ENCODE data around the gene PAWR. TPM values are rescaled to one million over a fixed set of nuclear protein-coding genes. Genes with fewer than 3 reads are reported as not detected.

The PAWR gene
- total and polyA plus RNA-seq, 2 of the 13 experiments (the other 11 are each of a cell fraction or from before 2014, with no cell fraction given) = 29.1 to 36.1 TPM

GRCh38 chr12:79659961-79660431 lies 30.8 kb downstream of the PAWR start (continued):
- no peak for TF ChIP-seq IRX3 (CRISPR knock-in tag; IDR thresholded peaks at IDR 0.05; ENCODE audit: borderline replicate concordance, low read depth)
- no peak for TF ChIP-seq ZFP90 (CRISPR knock-in tag; IDR thresholded peaks at IDR 0.05; ENCODE audit: borderline replicate concordance)
- TF ChIP-seq ARHGAP35 (CRISPR knock-in tag; IDR thresholded peaks at IDR 0.05; ENCODE audit: borderline replicate concordance) = no peak
- no peak for TF ChIP-seq ZNF335 (CRISPR knock-in tag; IDR thresholded peaks at IDR 0.05)
- no peak for TF ChIP-seq MED13 (CRISPR knock-in tag; IDR thresholded peaks at IDR 0.05)
- no peak for TF ChIP-seq TOPORS (CRISPR knock-in tag; IDR thresholded peaks at IDR 0.05)
- no peak for TF ChIP-seq DBP (CRISPR knock-in tag; IDR thresholded peaks at IDR 0.05; ENCODE audit: not compliant biosample characterization)

- H3K27ac ChIP-seq (ENCODE audit: extremely low read length, insufficient read depth, low read length) = no peak overlapping the region
- H4K20me1 ChIP-seq (ENCODE audit: insufficient read depth, low read length) = peaks cover 49% of the 10 kb centered on the region
- no TSS peak for BruUV-seq (replicated peaks)
- no peak for FAIRE-seq
- H3K27me3 ChIP-seq (ENCODE audit: control insufficient read depth in 1 of 2, insufficient read depth in 2 of 2, low read length in 2 of 2) = no peaks in the 10 kb centered on the region
- H3K9ac ChIP-seq (ENCODE audit: insufficient read depth, low read depth, low read length) = no peak overlapping the region
- H3K36me3 ChIP-seq (replicated peaks in 1 of 2; ENCODE audit: control insufficient read depth in 1 of 2, insufficient read depth in 2 of 2, low read length in 2 of 2) = peaks cover 1 to 16% of the 10 kb centered on the region in 2 experiments; a peak in 4 of 5 replicates
- TF ChIP-seq ARNTL (CRISPR knock-in tag; IDR thresholded peaks at IDR 0.05) (no peak), TAF1 (CRISPR knock-in tag; IDR thresholded peaks at IDR 0.05) (no peak), ZNF556 (CRISPR knock-in tag; IDR thresholded peaks at IDR 0.05; ENCODE audit: borderline replicate concordance) (no peak), ZNF10 (CRISPR knock-in tag; IDR thresholded peaks at IDR 0.05; ENCODE audit: borderline replicate concordance, low read depth) (no peak), PAF1 (CRISPR knock-in tag; IDR thresholded peaks at IDR 0.05) (no peak), RNF2 (conservative IDR thresholded peaks at IDR 0.05; ENCODE audit: low read depth) (no peak), ZFP36L2 (CRISPR knock-in tag; IDR thresholded peaks at IDR 0.05) (no peak), ISX (CRISPR knock-in tag; conservative IDR thresholded peaks at IDR 0.05) (no peak), YEATS4 (CRISPR knock-in tag; IDR thresholded peaks at IDR 0.05; ENCODE audit: borderline replicate concordance) (no peak), ZBTB26 (CRISPR knock-in tag; IDR thresholded peaks at IDR 0.05; ENCODE audit: borderline replicate concordance) (no peak)
- H3K4me1 ChIP-seq (ENCODE audit: insufficient read depth, low read length) = peaks cover 28% of the 10 kb centered on the region
- no peak overlapping the region for H3K4me2 ChIP-seq (ENCODE audit: low read depth, low read length)
- no peak overlapping the region for H2AFZ ChIP-seq (ENCODE audit: low read length)
- DNase-seq (ENCODE audit: low spot score) = no peak
- in situ Hi-C loops (cut with HindIII; ENCODE audit: extremely low pct_ligation_motif_present, low pct_unique_long_range_greater_than_20kb) = no loop called here
- no peaks in the 10 kb centered on the region for H3K9me3 ChIP-seq (ENCODE audit: low read length)
- no peak for ATAC-seq
- ChIA-PET CTCF (ENCODE audit: low intra/inter-chr PET ratio, low total read pairs) (no interaction called here), POLR2A (no interaction called here)
- WGBS (ENCODE audit: low lambda C conversion rate) = 100% methylated on average over 1 of the region's 1 CpG
- H3K4me3 ChIP-seq (replicated peaks in 1 of 3; ENCODE audit: insufficient read depth in 1 of 3, low read depth in 2 of 3, low read length in 3 of 3) = no peak overlapping the region
- peaks cover 87% of the 10 kb centered on the region for H3K79me2 ChIP-seq (ENCODE audit: insufficient read depth, low read length)
- intact Hi-C loops (cut with micrococcal nuclease; ENCODE audit: unreplicated experiment) = no loop called here
These were observed 32.5 kb downstream of the PAWR start for GRCh38 chr12:79658221-79658620.
